Nephron progenitor cell (in vitro differentiated cells): ENCODE measurements around the gene NXPH4.
A peak's percentile ranks its signal among the peaks of the same experiment; 100 is the strongest.

Experiments
- DNase-seq: peaks from one replicate; pipeline ENCODE4 v3.0.0; 2021
- H3K27ac Mint-ChIP-seq: 2 replicates; pipeline ENCODE4 v1.8.0; 2021; ENCODE audit warnings: mild to moderate bottlenecking, moderate library complexity, mixed read lengths
- H3K27me3 Mint-ChIP-seq: 2 replicates; pipeline ENCODE4 v1.8.0; 2021; ENCODE audit warnings: mild to moderate bottlenecking, low read depth, mixed read lengths; ENCODE audit not compliant: poor library complexity
- H3K36me3 Mint-ChIP-seq: 2 replicates; pipeline ENCODE4 v1.8.0; 2021; ENCODE audit warnings: low read depth, mixed read lengths
- H3K4me1 Mint-ChIP-seq: 2 replicates; pipeline ENCODE4 v1.8.0; 2021; ENCODE audit warnings: mixed read lengths
- H3K4me3 Mint-ChIP-seq: 2 replicates; pipeline ENCODE4 v1.8.0; 2021; ENCODE audit warnings: mild to moderate bottlenecking, moderate library complexity, mixed read lengths
- H3K9me3 Mint-ChIP-seq: 2 replicates; pipeline ENCODE4 v1.8.0; 2021; ENCODE audit warnings: mild to moderate bottlenecking, moderate library complexity, mixed read lengths
- CTCF ChIP-seq: fragments of 200-600 bp; sonication (generic); IDR thresholded peaks from 2 replicates; pipeline ENCODE4 v1.5.0; 2021; ENCODE audit warnings: antibody characterized with exemption

NXPH4 gene

GRCh38 chr12:57219205-57219992, 2.8 kb downstream of the NXPH4 start:
- peaks cover 85% of the 10 kb centered on the region for H3K4me1 Mint-ChIP-seq
- no peaks in the 10 kb centered on the region for H3K36me3 Mint-ChIP-seq
- no peak overlapping the region for H3K27ac Mint-ChIP-seq
- DNase-seq, result no peak
- H3K4me3 Mint-ChIP-seq, result peak overlapping the region; percentile 85
- peaks cover 85% of the 10 kb centered on the region for H3K27me3 Mint-ChIP-seq
- TF ChIP-seq CTCF, result no peak
- H3K9me3 Mint-ChIP-seq, result no peaks in the 10 kb centered on the region

GRCh38 chr12:57219993-57220754, 3.6 kb downstream of the NXPH4 start:
- peaks cover 85% of the 10 kb centered on the region for H3K4me1 Mint-ChIP-seq
- DNase-seq, result peak; percentile 63
- no peak overlapping the region for H3K27ac Mint-ChIP-seq
- H3K9me3 Mint-ChIP-seq, result no peaks in the 10 kb centered on the region
- no peaks in the 10 kb centered on the region for H3K36me3 Mint-ChIP-seq
- H3K27me3 Mint-ChIP-seq, result peaks cover 85% of the 10 kb centered on the region
- TF ChIP-seq CTCF, result no peak
- peak overlapping the region; percentile 85 for H3K4me3 Mint-ChIP-seq

GRCh38 chr12:57220770-57221168, 4.2 kb downstream of the NXPH4 start:
- Mint-ChIP-seq H3K27me3 (peaks cover 85% of the 10 kb centered on the region), H3K36me3 (no peaks in the 10 kb centered on the region), H3K9me3 (no peaks in the 10 kb centered on the region), H3K4me3 (peak overlapping the region; percentile 79), H3K27ac (no peak overlapping the region), H3K4me1 (peaks cover 85% of the 10 kb centered on the region)
- no peak for DNase-seq
- no peak for TF ChIP-seq CTCF

- no peak for DNase-seq
- no peak overlapping the region for H3K27ac Mint-ChIP-seq
- H3K9me3 Mint-ChIP-seq, result no peaks in the 10 kb centered on the region
- H3K27me3 Mint-ChIP-seq, result peaks cover 87% of the 10 kb centered on the region
- peaks cover 88% of the 10 kb centered on the region for H3K4me1 Mint-ChIP-seq
- peak overlapping the region; percentile 79 for H3K4me3 Mint-ChIP-seq
- H3K36me3 Mint-ChIP-seq, result no peaks in the 10 kb centered on the region
- TF ChIP-seq CTCF, result no peak
These were observed 4.7 kb downstream of the NXPH4 start for GRCh38 chr12:57221169-57221917.

GRCh38 chr12:57222286-57223190, 5.9 kb downstream of the NXPH4 start:
- H3K4me1 Mint-ChIP-seq, result peaks cover 95% of the 10 kb centered on the region
- H3K36me3 Mint-ChIP-seq, result no peaks in the 10 kb centered on the region
- H3K9me3 Mint-ChIP-seq, result no peaks in the 10 kb centered on the region
- no peak for TF ChIP-seq CTCF
- H3K27ac Mint-ChIP-seq, result peak overlapping the region; percentile 0
- no peak for DNase-seq
- peak overlapping the region; percentile 69 for H3K4me3 Mint-ChIP-seq
- peaks cover 80% of the 10 kb centered on the region for H3K27me3 Mint-ChIP-seq
